HEK293 (cell line): Measurements from ENCODE around the gene MPV17L2.

Experiments
- ATF2 ChIP-seq: fragments of 450-650 bp; formaldehyde crosslinking; IDR thresholded peaks from 2 replicates; pipeline ENCODE4 v1.5.1; 2016; ENCODE audit warnings: missing biosample characterization, missing genetic modification characterization, low read depth
- BCL11A ChIP-seq: fragments of 450-650 bp; formaldehyde crosslinking; IDR thresholded peaks from 2 replicates; pipeline ENCODE4 v1.5.1; 2016; ENCODE audit warnings: low read depth, missing biosample characterization, missing genetic modification characterization
- CTCF ChIP-seq: fragments of 450-650 bp; formaldehyde crosslinking; IDR thresholded peaks from 2 replicates; pipeline ENCODE4 v1.5.1; 2016; ENCODE audit warnings: missing biosample characterization, missing genetic modification characterization
- SP2 ChIP-seq: fragments of 450-650 bp; formaldehyde crosslinking; IDR thresholded peaks from 2 replicates; pipeline ENCODE4 v1.5.1; 2016; ENCODE audit warnings: missing biosample characterization, missing genetic modification characterization
- ZNF121 ChIP-seq: fragments of 450-650 bp; formaldehyde crosslinking; IDR thresholded peaks from 2 replicates; pipeline ENCODE4 v1.5.1; 2016; ENCODE audit warnings: missing biosample characterization, missing genetic modification characterization
- ZNF133 ChIP-seq: fragments of 450-650 bp; formaldehyde crosslinking; IDR thresholded peaks from 2 replicates; pipeline ENCODE4 v1.5.1; 2016; ENCODE audit warnings: missing biosample characterization, missing genetic modification characterization
- ZNF169 ChIP-seq: fragments of 450-650 bp; formaldehyde crosslinking; IDR thresholded peaks from 2 replicates; pipeline ENCODE4 v1.5.1; 2016; ENCODE audit warnings: missing biosample characterization, missing genetic modification characterization
- ZNF777 ChIP-seq: fragments of 450-650 bp; formaldehyde crosslinking; IDR thresholded peaks from 2 replicates; pipeline ENCODE4 v1.5.1; 2017; ENCODE audit warnings: missing biosample characterization, missing genetic modification characterization, borderline replicate concordance

GRCh38 chr19:18156268-18156667 is 36.8 kb upstream of the MPV17L2 start:
- TF ChIP-seq ZNF169 (no peak), CTCF (0 out of 2 replicates have a peak, but pooled peaks have one; percentile 30), ZNF121 (tag by site-specific recombination) (no peak), ATF2 (no peak), ZNF133 (no peak), SP2 (tag by site-specific recombination) (no peak), BCL11A (tag by site-specific recombination) (0 out of 2 replicates have a peak, but pooled peaks have one; percentile 29), ZNF777 (tag by site-specific recombination) (no peak)
